Natural killer cell (primary cell): Measurements from ENCODE around the gene KLK1. TPM values are rescaled to one million over a fixed set of nuclear protein-coding genes. Genes with fewer than 3 reads are reported as not detected.
A peak's percentile ranks its signal among the peaks of the same experiment; 100 is the strongest.

ENCODE experiments used
- ATAC-seq, 3 donors: fragments of 150-1000 bp in 2 of 3; fragments of 200-7000 bp in 1 of 3; cut with Tn5 transposase; 1 replicate in 1 of 3; 2 replicates in 2 of 3; pipeline ENCODE4 v1.10.0; 2021; ENCODE audit warnings: mild to moderate bottlenecking in 2 of 3, moderate library complexity in 2 of 3
- DNase-seq, 2 donors: peaks; one replicate each; pipeline versions ENCODE4 v3.0.0 to v3.0.0-alpha.2; 2013 to 2021; ENCODE audit warnings: mixed read lengths in 1 of 2
- H3K27ac ChIP-seq: one replicate; pipeline ENCODE4 v1.5.1; 2013; ENCODE audit warnings: mild to moderate bottlenecking, low read length
- H3K27me3 ChIP-seq: one replicate; pipeline ENCODE4 v1.6.1; 2013; ENCODE audit warnings: low read length; ENCODE audit not compliant: control insufficient read depth, insufficient read depth
- H3K36me3 ChIP-seq: one replicate; pipeline ENCODE4 v1.6.1; 2013; ENCODE audit warnings: low read length; ENCODE audit not compliant: control insufficient read depth, insufficient read depth
- H3K4me1 ChIP-seq: one replicate; pipeline ENCODE4 v1.6.1; 2013; ENCODE audit warnings: low read length; ENCODE audit not compliant: control insufficient read depth, insufficient read depth
- H3K4me3 ChIP-seq: one replicate; pipeline ENCODE4 v1.5.1; 2013; ENCODE audit warnings: low read length
- H3K9me3 ChIP-seq: one replicate; pipeline ENCODE4 v1.6.1; 2013; ENCODE audit warnings: low read length; ENCODE audit not compliant: control insufficient read depth, insufficient read depth
- H3K27ac Mint-ChIP-seq, 2 donors: one replicate each; pipeline ENCODE4 v1.8.0; 2022; ENCODE audit warnings: mild to moderate bottlenecking in 2 of 2, mixed read lengths in 2 of 2, moderate library complexity in 1 of 2
- H3K27me3 Mint-ChIP-seq, 2 donors: one replicate each; pipeline ENCODE4 v1.8.0; 2022; ENCODE audit warnings: low read depth in 2 of 2, mixed read lengths in 2 of 2
- H3K36me3 Mint-ChIP-seq: one replicate; pipeline ENCODE4 v1.8.0; 2022; ENCODE audit warnings: mixed read lengths
- H3K4me1 Mint-ChIP-seq, 2 donors: one replicate each; pipeline ENCODE4 v1.8.0; 2022; ENCODE audit warnings: mixed read lengths in 2 of 2
- H3K4me3 Mint-ChIP-seq: one replicate; pipeline ENCODE4 v1.8.0; 2022; ENCODE audit warnings: mild to moderate bottlenecking, moderate library complexity, mixed read lengths
- H3K9me3 Mint-ChIP-seq, 2 donors: one replicate each; pipeline ENCODE4 v1.8.0; 2022; ENCODE audit warnings: mixed read lengths in 2 of 2
- CTCF ChIP-seq: fragments of 200-600 bp; IDR thresholded peaks from one replicate; pipeline ENCODE4 v1.8.0; 2022; ENCODE audit warnings: antibody characterized with exemption
- WGBS: methylation state at CpG from one replicate; pipeline ENCODE4 v1.1.7; 2013; ENCODE audit warnings: missing lambda C conversion rate; ENCODE audit not compliant: insufficient coverage; 5-methylcytosine and 5-hydroxymethylcytosine counted together
- intact Hi-C: fragments of 100-400 bp; cut with micrococcal nuclease; formaldehyde crosslinking; loops from one replicate; pipeline ENCODE4 v1.14.2; 2022
- total RNA-seq, 4 donors: library from RNA; stranded (reverse); fragments of 120-200 nt in 1 of 4; gene quantifications; one replicate each; pipeline versions ENCODE4 v1.2.3 to v1.2.4, GENCODE V29; 2013 to 2022

KLK1 gene
- total RNA-seq, 3 donors from 2014 or later (not counting 1 experiment from before 2014, with no cell fraction given), result not detected

- no peaks in the 10 kb centered on the region for H3K36me3 Mint-ChIP-seq
- H3K9me3 ChIP-seq, result no peaks in the 10 kb centered on the region
- no peak for TF ChIP-seq CTCF
- ATAC-seq (no peak), DNase-seq (no peak)
- no peak overlapping the region for H3K27ac ChIP-seq
- no peaks in the 10 kb centered on the region for H3K9me3 Mint-ChIP-seq
- peaks cover 15% of the 10 kb centered on the region for H3K27me3 ChIP-seq
- peaks cover 18% of the 10 kb centered on the region for H3K4me1 ChIP-seq
- intact Hi-C loops, result no loop called here
- no peak overlapping the region for H3K4me3 ChIP-seq
- H3K36me3 ChIP-seq, result no peaks in the 10 kb centered on the region
- 75% methylated on average over 8 of the region's 8 CpGs for WGBS
- H3K4me1 Mint-ChIP-seq, result peaks cover 6 to 20% of the 10 kb centered on the region in 2 donors
- no peak overlapping the region for H3K4me3 Mint-ChIP-seq
- no peak overlapping the region for H3K27ac Mint-ChIP-seq
- H3K27me3 Mint-ChIP-seq, result peaks cover 53 to 58% of the 10 kb centered on the region in 2 donors
Observed at GRCh38 chr19:50821622-50822021, 2.0 kb downstream of the KLK1 start.

- Histone ChIP-seq H3K9me3 (no peaks in the 10 kb centered on the region), H3K27me3 (peaks cover 15% of the 10 kb centered on the region), H3K27ac (no peak overlapping the region), H3K36me3 (no peaks in the 10 kb centered on the region), H3K4me1 (peaks cover 18% of the 10 kb centered on the region), H3K4me3 (no peak overlapping the region)
- Mint-ChIP-seq H3K27ac (no peak overlapping the region), H3K4me1 (peaks cover 6 to 20% of the 10 kb centered on the region in 2 donors), H3K9me3 (no peaks in the 10 kb centered on the region), H3K27me3 (peaks cover 57 to 59% of the 10 kb centered on the region in 2 donors), H3K4me3 (no peak overlapping the region), H3K36me3 (no peaks in the 10 kb centered on the region)
- WGBS, result 77% methylated on average over 4 of the region's 4 CpGs
- TF ChIP-seq CTCF, result no peak
- DNase-seq (no peak), ATAC-seq (no peak)
- intact Hi-C loops, result no loop called here
Observed at GRCh38 chr19:50821248-50821612, 2.4 kb downstream of the KLK1 start.

GRCh38 chr19:50820549-50821247 lies 2.9 kb downstream of the KLK1 start:
- Mint-ChIP-seq H3K27ac (peak overlapping the region in 1 of 2 donors; percentile 7), H3K36me3 (no peaks in the 10 kb centered on the region), H3K9me3 (no peaks in the 10 kb centered on the region), H3K27me3 (peaks cover 61% of the 10 kb centered on the region in 2 donors), H3K4me1 (peaks cover 6 to 20% of the 10 kb centered on the region in 2 donors), H3K4me3 (no peak overlapping the region)
- Histone ChIP-seq H3K9me3 (no peaks in the 10 kb centered on the region), H3K27ac (no peak overlapping the region), H3K4me1 (peaks cover 18% of the 10 kb centered on the region), H3K27me3 (peaks cover 15% of the 10 kb centered on the region), H3K4me3 (no peak overlapping the region), H3K36me3 (no peaks in the 10 kb centered on the region)
- 7% methylated on average over 16 of the region's 21 CpGs for WGBS
- no peak for TF ChIP-seq CTCF
- DNase-seq (no peak), ATAC-seq (no peak)
- intact Hi-C loops, result no loop called here

- Histone ChIP-seq H3K27me3 (peaks cover 15% of the 10 kb centered on the region), H3K4me1 (peaks cover 18% of the 10 kb centered on the region), H3K9me3 (no peaks in the 10 kb centered on the region), H3K4me3 (no peak overlapping the region), H3K36me3 (no peaks in the 10 kb centered on the region), H3K27ac (no peak overlapping the region)
- peaks cover 62 to 67% of the 10 kb centered on the region in 2 donors for H3K27me3 Mint-ChIP-seq
- WGBS, result 10% methylated on average over 15 of the region's 15 CpGs
- peaks cover 6 to 20% of the 10 kb centered on the region in 2 donors for H3K4me1 Mint-ChIP-seq
- peak overlapping the region in 1 of 2 donors; percentile 7 for H3K27ac Mint-ChIP-seq
- H3K9me3 Mint-ChIP-seq, result no peaks in the 10 kb centered on the region
- H3K36me3 Mint-ChIP-seq, result no peaks in the 10 kb centered on the region
- no peak for DNase-seq
- intact Hi-C loops, result no loop called here
- no peak for ATAC-seq
- no peak for TF ChIP-seq CTCF
- no peak overlapping the region for H3K4me3 Mint-ChIP-seq
Observed at GRCh38 chr19:50820086-50820485, 3.5 kb downstream of the KLK1 start.
